Ammon's horn (tissue), 1 donor: ENCODE results near the gene GLCE.
A peak's percentile ranks its signal among the peaks of the same experiment; 100 is the strongest.
"Not testable (repeated sequence)": the region's sequence is repeated elsewhere in the genome, so short reads cannot be mapped to it uniquely, and the experiment has no call there.

Experiments used
- DNase-seq: peaks from one replicate; pipeline ENCODE4 v3.0.0-alpha.2; 2016; ENCODE audit warnings: low spot score

GLCE gene

DNA sequence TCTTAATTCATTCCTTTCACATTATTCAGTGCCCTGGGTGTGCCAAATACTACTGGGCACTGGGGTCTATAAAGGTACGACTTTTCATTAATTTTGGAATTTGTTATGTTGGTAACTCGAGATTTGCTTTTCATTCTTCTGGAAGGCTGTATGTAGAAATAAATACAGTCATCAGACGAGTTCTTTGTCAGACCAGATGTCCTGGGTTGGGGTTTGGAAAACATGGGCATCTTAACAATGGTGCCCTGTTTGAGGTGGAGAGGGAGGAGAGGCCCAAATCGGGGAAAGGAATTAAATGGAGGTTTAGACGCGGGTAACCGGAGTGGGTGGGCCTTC, 662 bp upstream of the GLCE start:
- DNase-seq: no peak

GRCh38 chr15:69161079-69161877, 843 bp downstream of the GLCE start:
- peak; percentile 75 for DNase-seq

GRCh38 chr15:69161878-69162213, 1.4 kb downstream of the GLCE start:
- DNase-seq: no peak

DNA sequence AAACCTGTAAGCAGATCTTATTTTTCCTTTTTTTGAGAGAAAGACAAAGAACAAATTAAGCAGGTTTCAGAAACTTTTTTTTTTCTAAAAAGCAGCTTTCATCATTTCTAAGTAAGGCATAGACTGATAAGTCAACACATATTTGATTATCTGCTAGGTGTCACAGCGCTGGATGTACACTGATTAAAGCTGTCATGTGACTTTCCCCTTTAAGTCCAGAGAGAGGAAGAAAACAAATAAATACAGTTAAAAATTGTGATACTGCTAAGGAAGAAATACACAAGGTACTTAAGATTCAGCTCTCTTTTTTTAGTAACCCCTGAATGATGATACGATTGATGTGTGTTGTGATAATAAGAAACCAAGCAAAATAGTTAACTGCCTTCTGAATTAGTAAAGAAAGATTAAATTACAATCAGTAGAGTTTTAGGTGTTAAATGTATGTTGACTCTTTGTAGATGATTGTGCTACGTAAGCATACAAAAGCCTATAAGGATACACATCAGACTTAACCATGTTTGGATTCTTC, 2.8 kb downstream of the GLCE start:
- DNase-seq: no peak

GRCh38 chr15:69164807-69165636, 4.6 kb downstream of the GLCE start:
- no peak for DNase-seq

DNA sequence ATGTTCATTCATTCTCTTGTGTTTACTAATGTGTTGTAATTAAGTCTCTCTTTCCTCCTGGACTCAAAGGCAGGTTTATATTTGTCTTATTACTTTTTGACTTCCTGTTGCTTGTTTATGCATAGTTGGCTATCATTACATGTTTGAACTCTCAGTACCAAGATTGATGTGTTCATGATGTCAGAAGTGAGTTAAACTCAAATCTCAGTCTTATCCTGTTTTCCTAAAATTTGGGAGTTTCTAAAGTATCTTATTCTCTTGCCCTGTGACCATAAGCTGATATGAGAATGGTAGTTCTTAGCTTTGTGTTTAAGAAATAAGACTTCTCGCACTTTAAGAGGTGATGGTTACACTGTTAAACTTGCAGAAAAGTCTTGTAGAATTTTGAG, 5.2 kb downstream of the GLCE start:
- DNase-seq: no peak

GRCh38 chr15:69167218-69167846, 6.9 kb downstream of the GLCE start:
- no peak for DNase-seq

DNA sequence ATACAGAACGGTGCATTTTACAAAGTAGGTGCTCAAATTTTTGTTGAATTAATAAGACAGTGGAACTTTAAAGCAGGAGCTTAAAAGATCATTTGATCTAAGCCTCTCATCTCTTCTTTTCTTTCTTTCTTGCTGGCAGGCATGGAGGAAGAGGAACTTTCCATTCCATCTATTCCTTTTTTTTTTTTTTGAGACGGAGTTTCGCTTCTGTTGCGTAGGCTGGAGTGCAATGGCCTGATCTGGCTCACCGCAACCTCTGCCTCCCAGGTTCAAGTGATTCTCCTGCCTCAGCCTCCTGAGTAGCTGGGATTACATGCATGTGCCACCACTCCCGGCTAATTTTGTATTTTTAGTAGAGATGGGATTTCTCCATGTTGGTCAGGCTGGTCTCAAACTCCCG, 7.9 kb downstream of the GLCE start:
- not testable (repeated sequence) for DNase-seq

GRCh38 chr15:69169540-69169939, 9.1 kb downstream of the GLCE start:
- DNase-seq: not testable (repeated sequence)

DNA sequence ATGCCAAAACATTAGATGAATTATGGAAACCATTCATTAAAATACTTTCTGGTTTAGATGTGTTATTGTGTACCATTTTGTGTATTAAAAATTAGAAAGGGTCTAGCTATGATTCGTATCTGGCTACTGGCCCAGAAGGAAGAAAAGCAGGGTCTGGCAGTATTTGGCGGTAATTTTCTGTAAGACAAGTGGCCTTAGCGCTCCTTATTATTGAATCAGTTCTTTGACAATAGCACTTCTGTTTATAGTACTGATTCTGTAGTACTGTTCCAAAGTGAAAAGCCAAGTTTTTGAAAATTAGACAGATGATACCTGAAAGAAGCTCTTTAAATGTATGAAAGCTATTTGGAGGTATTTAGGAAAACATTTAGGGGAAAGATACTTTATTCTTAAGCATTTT, 10.2 kb downstream of the GLCE start:
- no peak for DNase-seq

DNA sequence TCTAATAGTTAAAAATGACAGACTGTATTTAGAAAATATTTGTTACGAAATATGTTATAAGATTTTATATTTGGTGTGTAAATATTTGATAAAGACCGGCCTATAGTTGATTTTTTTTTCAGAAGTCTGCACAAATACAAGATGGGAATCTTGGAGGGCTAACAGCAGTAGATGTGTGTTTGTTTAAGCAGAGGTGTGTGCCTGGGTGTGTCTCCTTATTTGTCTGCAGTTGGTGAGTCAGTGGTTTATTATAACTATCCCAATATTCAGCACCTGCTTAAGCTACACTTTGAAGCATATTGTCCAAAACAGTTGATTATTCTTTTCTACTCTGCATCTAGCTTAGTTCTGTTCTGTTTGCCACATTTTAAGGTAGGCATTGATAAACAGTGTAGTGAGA, 12.4 kb downstream of the GLCE start:
- DNase-seq: no peak

DNA sequence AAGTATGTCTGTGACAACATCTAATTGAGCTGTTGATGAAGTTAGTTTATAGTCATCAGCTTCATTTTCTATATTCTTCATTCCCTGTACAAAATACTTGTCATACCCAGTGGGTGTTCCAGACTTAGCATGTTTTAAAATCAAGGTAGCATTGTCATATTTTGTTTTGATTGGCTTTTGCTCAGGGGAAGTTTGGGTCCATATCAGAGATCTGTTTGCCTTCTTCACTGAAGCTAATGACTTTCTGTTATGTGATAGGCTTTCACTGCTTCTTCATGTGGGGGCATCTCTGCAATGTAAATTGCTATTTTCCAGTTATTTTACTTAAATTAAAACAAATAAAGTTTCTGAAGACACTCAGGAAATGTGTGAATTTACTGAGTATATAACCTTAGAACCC, 15.1 kb downstream of the GLCE start:
- DNase-seq: no peak

DNA sequence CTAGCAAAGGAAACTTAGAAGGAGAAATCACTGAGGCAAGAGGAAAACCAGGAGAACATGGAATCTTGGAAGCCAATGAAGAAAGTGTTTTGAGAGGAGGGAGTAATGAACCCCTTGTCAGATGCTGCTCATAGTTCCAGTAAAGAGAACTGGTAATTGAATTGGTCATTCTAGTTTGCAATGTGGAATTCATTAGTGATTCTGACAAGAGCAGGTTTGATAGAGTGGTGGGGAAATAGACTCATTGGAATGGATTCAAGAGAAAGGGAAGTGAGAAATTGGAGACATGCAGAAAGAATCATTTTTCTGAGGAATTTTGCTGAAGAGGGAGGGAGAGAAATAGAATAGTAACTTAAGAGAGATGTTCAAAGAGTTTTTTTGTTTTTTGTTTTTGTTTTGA, 21.0 kb downstream of the GLCE start:
- DNase-seq: no peak

DNA sequence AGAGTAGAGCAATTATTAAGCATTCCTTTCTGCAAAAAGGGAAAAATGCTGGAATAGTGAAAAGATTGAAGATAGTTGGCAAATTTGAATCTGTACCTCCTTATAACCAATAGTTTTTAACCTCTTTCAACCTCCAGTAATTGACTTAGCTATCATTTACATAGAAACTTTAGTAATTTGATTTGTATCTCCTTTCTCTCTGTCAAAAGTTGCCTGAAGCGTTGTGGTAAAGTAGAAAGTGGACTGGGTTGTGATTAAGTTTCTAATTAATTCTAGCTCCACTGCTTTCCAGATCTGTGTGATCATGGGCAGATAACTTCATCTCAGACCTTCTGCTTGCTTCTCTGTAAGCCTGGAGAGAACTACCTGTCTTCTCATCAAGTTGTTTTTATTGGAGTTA, 24.8 kb downstream of the GLCE start:
- no peak for DNase-seq

DNA sequence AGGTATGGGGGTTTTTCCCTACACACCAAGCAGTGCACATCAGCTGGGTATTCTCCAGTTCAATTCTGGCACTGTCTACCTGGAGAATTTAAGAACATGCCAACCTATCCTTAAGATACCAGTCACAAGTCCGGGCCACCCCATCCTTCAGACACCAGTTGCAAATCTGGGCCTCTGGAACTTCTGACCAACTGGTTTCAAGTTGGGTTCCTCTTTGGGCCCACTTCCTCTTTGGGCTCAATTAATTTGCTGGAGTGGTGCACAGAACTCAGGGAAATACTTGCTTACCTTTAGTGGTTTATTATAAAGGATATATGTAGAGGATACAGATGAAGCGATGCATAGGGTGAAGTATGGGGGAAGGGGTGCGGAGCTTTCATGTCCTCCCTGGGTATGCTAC, 25.3 kb downstream of the GLCE start:
- peak; percentile 21 for DNase-seq

DNA sequence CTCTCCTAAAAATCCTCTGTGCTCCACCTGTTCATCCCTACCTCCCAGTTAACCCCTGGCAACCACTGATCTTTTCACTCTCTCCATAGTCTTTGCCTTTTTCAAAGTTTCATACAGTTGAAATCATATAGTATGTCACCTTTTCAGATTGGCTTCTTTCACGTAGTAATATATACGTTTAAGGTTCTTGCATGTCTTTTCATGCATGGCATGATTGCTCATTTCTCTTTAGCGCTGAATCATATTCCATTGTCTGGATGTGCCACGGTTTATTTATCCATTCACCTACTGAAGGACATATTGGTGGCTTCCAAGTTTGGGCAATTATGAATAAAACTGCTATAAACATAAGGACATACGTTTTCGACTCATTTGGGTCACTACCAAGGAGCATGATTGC, 28.7 kb downstream of the GLCE start:
- no peak for DNase-seq

- no peak for DNase-seq
Observed at GRCh38 chr15:69190091-69190490, 29.7 kb downstream of the GLCE start.

- no peak for DNase-seq
Observed at GRCh38 chr15:69190504-69190903, 30.1 kb downstream of the GLCE start.

DNA sequence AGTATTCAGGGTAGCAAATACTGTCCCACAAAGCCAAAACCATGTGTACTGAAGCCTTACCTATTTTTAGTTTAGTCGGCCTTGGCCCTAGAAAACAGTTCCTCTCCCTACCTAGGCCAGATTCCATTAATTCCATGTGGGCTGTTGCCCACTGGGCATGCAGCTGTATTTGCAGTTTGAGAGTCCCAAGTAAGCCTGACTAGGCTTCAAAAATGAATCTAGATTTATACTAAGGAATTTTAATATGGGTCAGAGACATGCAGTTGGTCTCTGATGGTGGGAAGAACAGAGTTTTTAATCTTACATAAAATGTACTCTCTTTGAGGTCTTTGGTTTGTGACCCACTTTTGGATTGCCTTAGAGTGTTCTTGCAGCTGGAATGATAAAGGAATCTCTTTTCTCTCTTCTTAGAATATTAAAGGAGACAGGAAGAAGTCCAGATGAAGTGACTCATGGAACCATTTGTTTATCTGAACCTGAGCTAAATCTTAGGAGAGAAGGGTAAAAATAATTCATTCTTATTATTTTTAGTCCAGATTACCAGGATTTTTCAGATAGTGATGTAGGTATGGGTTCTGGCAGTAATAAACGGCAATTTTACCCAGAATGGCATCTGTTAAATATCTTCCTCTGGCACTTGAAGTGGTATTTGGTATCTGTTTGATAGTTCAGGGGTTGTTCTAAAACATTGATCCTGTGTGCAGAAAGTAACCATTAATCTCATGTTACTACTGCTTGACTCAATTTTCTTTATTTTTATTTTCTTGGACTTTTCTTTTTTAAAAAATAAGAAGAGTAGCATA, 33.8 kb downstream of the GLCE start:
- DNase-seq: no peak

DNA sequence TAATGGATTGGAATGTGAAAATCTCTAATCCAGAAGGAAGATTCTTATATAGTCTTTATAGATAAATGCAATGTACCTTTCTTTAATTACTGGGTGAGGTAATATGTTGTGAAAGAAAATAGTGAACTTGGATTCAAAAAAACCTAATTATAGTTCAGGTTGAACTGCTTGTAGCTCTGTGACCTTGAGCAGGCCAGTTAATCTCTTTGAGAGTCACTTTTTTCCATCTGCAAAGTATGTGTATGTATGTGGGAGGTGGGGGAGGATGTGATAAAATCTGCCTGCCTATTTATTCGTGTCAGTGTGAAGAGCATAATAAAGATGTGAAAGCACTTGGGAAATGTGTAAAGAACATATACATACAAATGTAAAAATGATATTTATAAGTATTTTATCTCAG, 34.4 kb downstream of the GLCE start:
- DNase-seq: no peak

- no peak for DNase-seq
Observed at GRCh38 chr15:69200832-69201745, 40.7 kb downstream of the GLCE start.
